ENCODE results near the gene MRPL42.
"Not testable (repeated sequence)": the region's sequence is repeated elsewhere in the genome, so short reads cannot be mapped to it uniquely, and the experiment has no call there.

MRPL42 gene

GRCh38 chr12:93467351-93468007 lies at the start of gene MRPL42:
TSS of gene MRPL42 (plus strand) at chr12:93467514. CDS start at chr12:93469286, 1,772 bp downstream.
- peak; percentile 68 to 90 for DNase-seq (ENCODE audit: low read depth in 2 of 2)

- DNase-seq (ENCODE audit: low read depth in 2 of 2) = no peak
These were observed 49.3 kb upstream of the MRPL42 start for GRCh38 chr12:93417967-93418480.

- DNase-seq (ENCODE audit: low read depth in 2 of 2) = no peak
These were observed 47.8 kb upstream of the MRPL42 start for GRCh38 chr12:93419388-93420034.

- DNase-seq (ENCODE audit: low read depth in 2 of 2) = no peak
These were observed 45.3 kb upstream of the MRPL42 start for GRCh38 chr12:93422050-93422449.

GRCh38 chr12:93425736-93426411 lies 41.4 kb upstream of the MRPL42 start:
- DNase-seq (ENCODE audit: low read depth in 2 of 2) = no peak

- DNase-seq (ENCODE audit: low read depth in 2 of 2) = no peak
These were observed 40.9 kb upstream of the MRPL42 start for GRCh38 chr12:93426412-93426805.

- no peak for DNase-seq (ENCODE audit: low read depth in 2 of 2)
These were observed 39.3 kb upstream of the MRPL42 start for GRCh38 chr12:93427779-93428564.

GRCh38 chr12:93429448-93429847 lies 37.9 kb upstream of the MRPL42 start:
- DNase-seq (ENCODE audit: low read depth in 2 of 2) = no peak

- no peak for DNase-seq (ENCODE audit: low read depth in 2 of 2)
These were observed 37.5 kb upstream of the MRPL42 start for GRCh38 chr12:93429852-93430251.

GRCh38 chr12:93430280-93430679 lies 37.0 kb upstream of the MRPL42 start:
- DNase-seq (ENCODE audit: low read depth in 2 of 2) = no peak

- not testable (repeated sequence) for DNase-seq (ENCODE audit: low read depth in 2 of 2)
These were observed 35.3 kb upstream of the MRPL42 start for GRCh38 chr12:93432031-93432430.

GRCh38 chr12:93434256-93434865 lies 33.0 kb upstream of the MRPL42 start:
- DNase-seq (ENCODE audit: low read depth in 2 of 2) = no peak

- DNase-seq (ENCODE audit: low read depth in 2 of 2) = no peak
These were observed 28.9 kb upstream of the MRPL42 start for GRCh38 chr12:93438266-93439050.

- no peak for DNase-seq (ENCODE audit: low read depth in 2 of 2)
These were observed 27.1 kb upstream of the MRPL42 start for GRCh38 chr12:93440043-93440835.

GRCh38 chr12:93441081-93441616 lies 26.2 kb upstream of the MRPL42 start:
- no peak for DNase-seq (ENCODE audit: low read depth in 2 of 2)

GRCh38 chr12:93441617-93442410 lies 25.5 kb upstream of the MRPL42 start, which contains the start of gene UBE2N:
TSS of gene UBE2N (minus strand) at chr12:93441947. CDS start at chr12:93441884, 63 bp downstream.
- DNase-seq (ENCODE audit: low read depth in 2 of 2) = peak; percentile 82 to 94

GRCh38 chr12:93442411-93443340 lies 24.6 kb upstream of the MRPL42 start:
- no peak for DNase-seq (ENCODE audit: low read depth in 2 of 2)
